Measurements from ENCODE around the gene MVB12B.
A peak's percentile ranks its signal among the peaks of the same experiment; 100 is the strongest.

Gene MVB12B

GRCh38 chr9:126496781-126497659 is 170.4 kb downstream of the MVB12B start:
- no peak overlapping the region for H3K27ac ChIP-seq
- no peak for TF ChIP-seq CTCF (IDR thresholded peaks at IDR 0.05)
- TF ChIP-seq ZFX (IDR thresholded peaks at IDR 0.05; ENCODE audit: borderline replicate concordance), result no peak

- no peak for TF ChIP-seq ZFX (IDR thresholded peaks at IDR 0.05; ENCODE audit: borderline replicate concordance)
- no peak for TF ChIP-seq CTCF (IDR thresholded peaks at IDR 0.05)
- H3K27ac ChIP-seq, result no peak overlapping the region
Measured at GRCh38 chr9:126497660-126498275, 171.1 kb downstream of the MVB12B start.

GRCh38 chr9:126498331-126498730 is 171.7 kb downstream of the MVB12B start:
- no peak overlapping the region for H3K27ac ChIP-seq

GRCh38 chr9:126499005-126499910 is 172.6 kb downstream of the MVB12B start:
- no peak for TF ChIP-seq ZFX (IDR thresholded peaks at IDR 0.05; ENCODE audit: borderline replicate concordance)
- TF ChIP-seq CTCF (IDR thresholded peaks at IDR 0.05), result peak; percentile 100
- no peak overlapping the region for H3K27ac ChIP-seq

More at GRCh38 chr9:126498331-126498730, 171.7 kb downstream of the MVB12B start:
- no peak for TF ChIP-seq ZFX (IDR thresholded peaks at IDR 0.05; ENCODE audit: borderline replicate concordance)
- TF ChIP-seq CTCF (IDR thresholded peaks at IDR 0.05), result no peak

GRCh38 chr9:126499911-126500599 is 173.4 kb downstream of the MVB12B start:
- TF ChIP-seq CTCF (IDR thresholded peaks at IDR 0.05) (no peak), ZFX (IDR thresholded peaks at IDR 0.05; ENCODE audit: borderline replicate concordance) (no peak)
- H3K27ac ChIP-seq, result no peak overlapping the region

GRCh38 chr9:126500600-126501382 is 174.2 kb downstream of the MVB12B start:
- TF ChIP-seq ZFX (IDR thresholded peaks at IDR 0.05; ENCODE audit: borderline replicate concordance) (no peak), CTCF (IDR thresholded peaks at IDR 0.05) (peak; percentile 93)
- H3K27ac ChIP-seq, result no peak overlapping the region

Measured in 22Rv1 (cell line).